NCI-H2029 (cell line): Measurements from ENCODE around the gene DNAJB14.

Source experiments
- DNase-seq: peaks from one replicate; lab custom pipeline; 2025; lab: John Stamatoyannopoulos, UW

The DNAJB14 gene

DNA sequence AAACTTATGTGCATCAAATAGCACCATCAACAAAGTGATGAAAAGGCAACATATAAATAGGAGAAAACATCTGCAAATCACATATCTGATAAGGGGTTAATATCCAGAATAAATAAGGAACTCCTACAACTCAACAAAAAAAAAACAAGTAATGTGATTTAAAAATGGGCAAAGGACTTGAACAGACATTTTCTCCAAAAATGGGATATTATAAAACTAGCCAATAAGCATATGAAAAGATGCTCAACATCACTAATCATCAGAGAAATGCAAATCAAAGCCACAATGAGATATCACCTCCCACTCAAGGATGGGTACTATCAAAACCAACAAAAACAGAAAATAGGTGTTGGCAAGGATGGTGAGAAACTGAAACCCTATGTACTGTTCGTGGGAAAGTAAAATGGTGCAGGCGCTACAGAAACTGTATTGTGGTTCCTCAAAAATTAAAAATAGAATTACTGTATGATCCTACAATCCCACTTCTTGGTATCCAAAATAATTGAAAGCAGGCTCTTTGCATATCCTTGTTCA lies 2.4 kb downstream of the DNAJB14 start:
- no peak for DNase-seq

GRCh38 chr4:99938243-99938753 lies 8.1 kb downstream of the DNAJB14 start:
- no peak for DNase-seq

GRCh38 chr4:99934891-99935290 lies 11.5 kb downstream of the DNAJB14 start:
- no peak for DNase-seq

GRCh38 chr4:99927566-99927965 lies 18.9 kb downstream of the DNAJB14 start:
- no peak for DNase-seq

- no peak for DNase-seq
Observed at GRCh38 chr4:99921174-99921573, 25.2 kb downstream of the DNAJB14 start.

- no peak for DNase-seq
Observed at GRCh38 chr4:99918656-99919055, 27.8 kb downstream of the DNAJB14 start.

DNA sequence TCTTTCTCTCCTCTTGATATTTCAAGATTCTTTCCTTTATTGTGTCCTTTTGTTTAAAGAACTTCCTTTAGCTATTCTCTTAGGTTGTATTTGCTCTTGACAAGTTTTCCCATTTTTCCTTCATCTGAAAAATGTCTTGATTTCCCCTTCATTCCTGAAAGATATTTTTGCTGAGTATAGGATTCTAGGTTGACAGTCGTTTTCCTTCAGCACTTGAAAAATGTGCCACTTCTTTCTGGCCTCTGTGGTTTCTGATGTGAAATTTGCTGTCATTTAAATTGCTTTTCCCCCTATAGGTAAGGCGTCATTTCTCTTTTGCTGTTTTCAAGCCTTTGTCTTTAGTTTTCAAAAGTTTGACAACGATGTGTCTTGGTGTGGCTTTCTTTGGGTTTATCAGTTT lies 28.8 kb downstream of the DNAJB14 start:
- no peak for DNase-seq

- no peak for DNase-seq
Observed at GRCh38 chr4:99915449-99915848, 31.0 kb downstream of the DNAJB14 start.

DNA sequence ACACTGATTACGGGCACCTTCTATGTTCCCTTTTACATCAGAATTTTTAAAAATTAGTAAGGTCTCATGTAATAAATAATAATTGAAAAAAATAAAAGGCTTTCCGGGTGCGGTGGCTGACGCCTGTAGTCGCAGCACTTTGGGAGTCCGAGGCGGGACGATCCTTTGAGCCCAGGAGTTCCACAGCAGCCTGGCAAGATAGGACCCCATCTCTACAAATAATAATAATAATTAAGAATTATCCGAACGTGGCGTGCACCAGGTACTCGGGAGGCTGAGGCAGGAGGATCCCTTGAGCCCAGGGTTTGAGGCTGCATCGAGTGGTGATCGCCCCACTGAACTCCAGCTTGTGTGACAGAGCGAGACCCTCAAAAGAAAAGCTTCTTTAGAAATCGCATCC lies 51.4 kb downstream of the DNAJB14 start:
- no peak for DNase-seq

GRCh38 chr4:99894161-99894997 lies 52.0 kb downstream of the DNAJB14 start, which contains the start of gene LAMTOR3:
TSS of gene LAMTOR3 (minus strand) at chr4:99894427. CDS start at chr4:99893963, 464 bp downstream.
- peak; percentile 92 for DNase-seq

DNA sequence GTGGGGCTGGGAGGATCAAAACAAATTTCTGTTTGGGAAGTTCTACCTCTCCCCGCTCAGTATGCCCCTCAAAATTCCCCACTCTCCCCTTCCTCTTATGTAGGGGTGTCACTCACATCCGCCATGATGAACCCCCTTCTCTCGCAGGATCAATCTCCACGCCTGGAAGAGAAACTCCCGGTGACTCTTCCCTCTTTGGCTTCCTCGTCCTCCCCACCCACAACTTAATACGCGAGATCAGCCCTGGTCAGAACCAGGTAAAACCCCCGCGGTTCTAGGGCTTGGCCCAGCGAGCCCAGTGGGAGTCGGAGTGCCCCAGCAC lies 52.6 kb downstream of the DNAJB14 start:
- DNase-seq, result no peak

- DNase-seq, result no peak
Observed at GRCh38 chr4:99893029-99893428, 53.4 kb downstream of the DNAJB14 start.

DNA sequence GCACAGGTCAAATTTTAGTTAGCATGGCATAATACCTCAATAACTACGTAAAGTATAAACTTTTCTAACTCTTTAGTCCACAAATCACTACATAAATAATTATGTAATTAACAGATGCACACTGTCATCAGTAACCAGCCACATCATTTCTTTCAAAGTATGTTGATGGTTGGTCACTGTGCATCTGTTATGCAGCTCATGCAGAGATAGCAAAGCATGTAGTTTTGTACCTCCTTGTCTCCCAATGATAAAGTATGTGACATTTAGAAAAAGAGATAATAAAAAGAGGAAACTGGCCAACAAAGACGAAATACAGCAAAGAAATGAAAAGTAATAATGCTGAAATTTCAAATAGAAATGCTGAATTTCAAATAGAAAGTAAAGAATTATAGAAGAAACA lies 55.1 kb downstream of the DNAJB14 start:
- DNase-seq, result no peak

DNA sequence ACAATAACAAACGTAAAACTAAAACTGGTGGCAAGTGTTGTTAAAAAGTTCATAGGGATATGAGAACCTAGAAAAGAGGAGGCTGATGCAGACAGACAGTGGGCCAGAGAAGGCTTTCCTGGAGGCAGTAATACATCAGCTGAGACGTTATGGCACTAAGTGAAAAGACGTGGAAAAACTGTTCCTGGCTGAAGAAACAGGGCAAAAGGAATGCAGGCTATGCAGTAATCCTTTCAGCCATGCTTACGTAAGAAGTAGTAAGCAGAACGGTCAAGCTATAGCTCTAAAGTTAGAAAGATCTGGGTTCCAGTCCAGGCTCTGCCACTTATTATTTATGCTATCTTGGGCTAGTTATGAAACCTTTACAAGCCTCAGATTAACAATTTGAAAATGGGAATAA lies 58.6 kb downstream of the DNAJB14 start:
- DNase-seq, result no peak

DNA sequence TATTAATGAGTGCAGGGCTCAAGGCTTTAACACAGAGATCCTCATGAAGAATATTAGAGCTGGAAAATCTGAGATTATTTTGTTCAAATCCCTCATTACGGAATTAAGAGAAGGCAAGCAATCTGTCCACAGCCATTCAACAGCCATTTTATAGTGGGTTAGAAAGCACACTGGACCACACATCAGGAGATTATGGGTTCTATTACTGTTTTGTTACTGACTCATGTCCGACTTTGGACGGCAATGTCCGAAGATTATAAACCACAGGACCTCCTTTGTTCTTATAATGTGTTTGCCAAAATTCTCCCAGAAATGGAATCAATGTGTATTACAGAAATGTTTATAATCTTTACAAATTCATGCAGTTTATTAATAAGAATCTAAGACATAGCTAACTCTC lies 60.3 kb downstream of the DNAJB14 start:
- DNase-seq, result no peak

GRCh38 chr4:99885687-99886086 lies 60.7 kb downstream of the DNAJB14 start:
- no peak for DNase-seq

GRCh38 chr4:99885063-99885664 lies 61.3 kb downstream of the DNAJB14 start:
- peak; percentile 20 for DNase-seq

- DNase-seq, result no peak
Observed at GRCh38 chr4:99879458-99879857, 67.0 kb downstream of the DNAJB14 start.

- no peak for DNase-seq
Observed at GRCh38 chr4:99878604-99879003, 67.8 kb downstream of the DNAJB14 start.

- no peak for DNase-seq
Observed at GRCh38 chr4:99876946-99877345, 69.5 kb downstream of the DNAJB14 start.

DNA sequence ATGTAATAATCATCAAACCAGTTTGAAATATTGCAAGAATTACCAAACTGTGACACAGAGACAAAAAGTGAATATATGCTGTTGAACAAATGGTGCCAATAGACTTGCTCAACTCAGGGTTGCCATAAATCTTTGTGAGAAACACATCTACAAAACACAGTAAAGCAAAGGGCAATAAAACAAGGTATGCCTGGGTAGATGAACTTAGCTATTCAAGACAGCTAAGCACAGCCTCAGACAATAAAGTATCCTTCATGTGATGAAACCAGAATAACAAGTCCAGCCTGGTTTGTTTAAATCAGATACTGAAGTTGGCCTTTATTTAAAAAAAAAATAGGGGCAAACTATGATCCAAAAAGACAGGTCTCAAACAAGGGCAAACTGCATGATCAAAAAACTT lies 71.3 kb downstream of the DNAJB14 start:
- DNase-seq, result no peak

DNA sequence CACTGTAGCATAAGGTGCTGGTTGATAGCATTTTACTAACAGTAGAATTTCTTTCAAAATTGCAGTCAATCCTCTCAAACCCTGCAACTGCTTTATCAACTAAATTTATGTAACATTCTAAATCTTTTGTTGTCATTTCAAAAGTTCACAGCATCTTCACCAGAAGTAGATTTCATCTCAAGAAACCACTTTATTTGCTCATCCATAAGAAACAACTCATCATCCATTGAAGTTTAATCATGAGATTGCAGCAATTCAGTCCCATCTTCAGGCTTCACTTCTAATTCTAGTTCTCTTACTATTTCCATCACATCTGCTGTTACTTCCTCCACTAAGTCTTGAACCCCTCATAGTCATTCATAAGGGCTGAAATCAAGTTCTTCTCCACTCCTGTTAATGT lies 73.8 kb downstream of the DNAJB14 start:
- no peak for DNase-seq

DNA sequence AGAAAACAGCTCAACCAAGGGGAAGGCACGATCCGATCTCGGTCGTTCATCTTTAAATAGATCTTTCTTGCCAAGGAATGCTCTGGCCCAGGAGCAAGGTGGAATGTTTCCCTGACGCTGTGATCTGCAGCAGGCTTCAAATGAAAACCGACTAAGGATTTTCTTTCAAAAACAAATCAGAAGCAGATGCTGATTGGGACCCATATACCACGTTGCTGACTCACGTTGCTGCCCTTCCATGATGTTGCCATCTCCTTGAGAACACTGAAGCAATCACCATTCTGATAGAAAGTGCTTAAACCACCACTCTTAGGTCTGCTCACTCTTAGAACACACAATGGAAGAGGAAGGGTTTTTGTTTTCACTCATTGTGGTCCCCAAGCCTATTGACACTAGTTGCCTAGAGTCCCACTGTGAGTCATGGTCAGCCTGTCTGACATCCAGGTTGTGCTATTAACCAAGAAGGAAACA lies 78.3 kb downstream of the DNAJB14 start:
- DNase-seq, result no peak
